SIG-M5 treated with dmso at 0.1 percent for 504 hours (cell line): ENCODE data around the gene GGACT.

Experiments
- DNase-seq: peaks from one replicate; lab custom pipeline; 2025; ENCODE audit not compliant: unreplicated experiment; lab: John Stamatoyannopoulos, UW

The GGACT gene

DNA sequence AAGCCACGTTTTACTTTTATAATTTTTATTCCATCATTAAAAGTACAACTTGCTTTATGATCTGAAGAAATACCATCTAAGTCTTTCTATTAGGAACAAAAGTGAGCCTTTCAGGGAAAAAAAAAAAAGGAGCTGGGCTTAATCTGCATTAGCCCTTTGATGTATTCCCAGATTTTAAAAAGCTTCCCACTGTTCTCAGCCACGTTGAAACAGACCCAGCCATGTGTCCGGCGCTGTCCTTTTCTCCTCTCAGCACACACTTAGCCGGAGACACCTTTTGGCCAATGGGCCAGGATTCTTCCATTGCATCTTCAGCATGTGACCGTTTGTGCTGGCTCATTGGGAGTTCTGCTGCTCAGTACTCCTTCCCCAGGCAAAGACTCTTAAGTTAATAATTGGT lies 105.5 kb downstream of the GGACT start:
- no peak for DNase-seq

DNA sequence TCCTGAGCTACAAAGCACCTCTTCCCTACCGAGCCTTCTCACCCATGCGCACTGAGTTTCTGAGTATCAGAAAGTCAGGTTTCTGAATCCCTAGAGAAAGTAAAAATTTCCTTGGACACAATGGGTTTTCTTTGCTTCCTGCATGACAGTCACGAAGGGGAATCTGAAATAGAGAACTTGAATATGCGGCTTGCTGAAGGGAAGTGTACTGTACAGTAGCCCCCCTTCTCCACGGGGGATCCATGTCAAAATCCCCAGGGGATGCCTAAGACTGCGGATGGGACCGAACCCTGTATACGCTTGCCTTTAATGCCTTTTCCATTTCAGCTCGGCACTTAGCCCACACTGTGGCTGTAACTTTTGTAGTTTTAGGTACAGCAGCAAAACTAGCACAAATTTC lies 107.9 kb downstream of the GGACT start:
- DNase-seq = no peak
